ENCODE results near the gene FJX1. TPM values are rescaled to one million over a fixed set of nuclear protein-coding genes. Genes with fewer than 3 reads are reported as not detected.

The FJX1 gene
- total and polyA plus RNA-seq, 2 experiments from 2014 or later = 9.4 to 16.1 TPM

DNA sequence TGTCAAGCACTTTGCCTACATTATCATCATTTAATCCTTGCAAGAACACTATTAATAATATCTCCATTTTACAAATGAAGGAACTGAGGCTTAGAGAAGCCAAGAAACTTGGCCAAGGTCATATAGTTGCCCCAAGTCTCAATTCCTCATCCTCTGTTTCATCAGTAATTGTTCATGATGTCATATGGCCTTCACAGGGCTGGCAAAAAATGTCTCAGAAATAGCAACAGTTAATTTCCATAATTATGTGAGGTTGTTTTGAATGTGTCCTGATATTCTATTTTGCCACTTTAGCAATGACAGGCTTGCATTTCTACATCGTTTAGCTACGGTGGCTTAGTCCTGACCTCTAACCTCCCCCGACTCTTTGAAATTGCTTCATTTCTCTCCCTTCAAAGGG lies 23.7 kb downstream of the FJX1 start (continued):
- TF ChIP-seq, protein P1, sequence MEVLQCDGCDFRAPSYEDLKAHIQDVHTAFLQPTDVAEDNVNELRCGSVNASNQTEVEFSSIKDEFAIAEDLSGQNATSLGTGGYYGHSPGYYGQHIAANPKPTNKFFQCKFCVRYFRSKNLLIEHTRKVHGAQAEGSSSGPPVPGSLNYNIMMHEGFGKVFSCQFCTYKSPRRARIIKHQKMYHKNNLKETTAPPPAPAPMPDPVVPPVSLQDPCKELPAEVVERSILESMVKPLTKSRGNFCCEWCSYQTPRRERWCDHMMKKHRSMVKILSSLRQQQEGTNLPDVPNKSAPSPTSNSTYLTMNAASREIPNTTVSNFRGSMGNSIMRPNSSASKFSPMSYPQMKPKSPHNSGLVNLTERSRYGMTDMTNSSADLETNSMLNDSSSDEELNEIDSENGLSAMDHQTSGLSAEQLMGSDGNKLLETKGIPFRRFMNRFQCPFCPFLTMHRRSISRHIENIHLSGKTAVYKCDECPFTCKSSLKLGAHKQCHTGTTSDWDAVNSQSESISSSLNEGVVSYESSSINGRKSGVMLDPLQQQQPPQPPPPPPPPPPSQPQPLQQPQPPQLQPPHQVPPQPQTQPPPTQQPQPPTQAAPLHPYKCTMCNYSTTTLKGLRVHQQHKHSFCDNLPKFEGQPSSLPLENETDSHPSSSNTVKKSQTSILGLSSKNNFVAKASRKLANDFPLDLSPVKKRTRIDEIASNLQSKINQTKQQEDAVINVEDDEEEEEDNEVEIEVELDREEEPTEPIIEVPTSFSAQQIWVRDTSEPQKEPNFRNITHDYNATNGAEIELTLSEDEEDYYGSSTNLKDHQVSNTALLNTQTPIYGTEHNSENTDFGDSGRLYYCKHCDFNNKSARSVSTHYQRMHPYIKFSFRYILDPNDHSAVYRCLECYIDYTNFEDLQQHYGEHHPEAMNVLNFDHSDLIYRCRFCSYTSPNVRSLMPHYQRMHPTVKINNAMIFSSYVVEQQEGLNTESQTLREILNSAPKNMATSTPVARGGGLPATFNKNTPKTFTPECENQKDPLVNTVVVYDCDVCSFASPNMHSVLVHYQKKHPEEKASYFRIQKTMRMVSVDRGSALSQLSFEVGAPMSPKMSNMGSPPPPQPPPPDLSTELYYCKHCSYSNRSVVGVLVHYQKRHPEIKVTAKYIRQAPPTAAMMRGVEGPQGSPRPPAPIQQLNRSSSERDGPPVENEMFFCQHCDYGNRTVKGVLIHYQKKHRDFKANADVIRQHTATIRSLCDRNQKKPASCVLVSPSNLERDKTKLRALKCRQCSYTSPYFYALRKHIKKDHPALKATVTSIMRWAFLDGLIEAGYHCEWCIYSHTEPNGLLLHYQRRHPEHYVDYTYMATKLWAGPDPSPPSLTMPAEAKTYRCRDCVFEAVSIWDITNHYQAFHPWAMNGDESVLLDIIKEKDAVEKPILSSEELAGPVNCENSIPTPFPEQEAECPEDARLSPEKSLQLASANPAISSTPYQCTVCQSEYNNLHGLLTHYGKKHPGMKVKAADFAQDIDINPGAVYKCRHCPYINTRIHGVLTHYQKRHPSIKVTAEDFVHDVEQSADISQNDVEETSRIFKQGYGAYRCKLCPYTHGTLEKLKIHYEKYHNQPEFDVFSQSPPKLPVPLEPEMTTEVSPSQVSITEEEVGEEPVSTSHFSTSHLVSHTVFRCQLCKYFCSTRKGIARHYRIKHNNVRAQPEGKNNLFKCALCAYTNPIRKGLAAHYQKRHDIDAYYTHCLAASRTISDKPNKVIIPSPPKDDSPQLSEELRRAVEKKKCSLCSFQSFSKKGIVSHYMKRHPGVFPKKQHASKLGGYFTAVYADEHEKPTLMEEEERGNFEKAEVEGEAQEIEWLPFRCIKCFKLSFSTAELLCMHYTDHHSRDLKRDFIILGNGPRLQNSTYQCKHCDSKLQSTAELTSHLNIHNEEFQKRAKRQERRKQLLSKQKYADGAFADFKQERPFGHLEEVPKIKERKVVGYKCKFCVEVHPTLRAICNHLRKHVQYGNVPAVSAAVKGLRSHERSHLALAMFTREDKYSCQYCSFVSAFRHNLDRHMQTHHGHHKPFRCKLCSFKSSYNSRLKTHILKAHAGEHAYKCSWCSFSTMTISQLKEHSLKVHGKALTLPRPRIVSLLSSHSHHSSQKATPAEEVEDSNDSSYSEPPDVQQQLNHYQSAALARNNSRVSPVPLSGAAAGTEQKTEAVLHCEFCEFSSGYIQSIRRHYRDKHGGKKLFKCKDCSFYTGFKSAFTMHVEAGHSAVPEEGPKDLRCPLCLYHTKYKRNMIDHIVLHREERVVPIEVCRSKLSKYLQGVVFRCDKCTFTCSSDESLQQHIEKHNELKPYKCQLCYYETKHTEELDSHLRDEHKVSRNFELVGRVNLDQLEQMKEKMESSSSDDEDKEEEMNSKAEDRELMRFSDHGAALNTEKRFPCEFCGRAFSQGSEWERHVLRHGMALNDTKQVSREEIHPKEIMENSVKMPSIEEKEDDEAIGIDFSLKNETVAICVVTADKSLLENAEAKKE (CRISPR knock-in tag; IDR thresholded peaks at IDR 0.05) = no peak
- TF ChIP-seq, protein P2, sequence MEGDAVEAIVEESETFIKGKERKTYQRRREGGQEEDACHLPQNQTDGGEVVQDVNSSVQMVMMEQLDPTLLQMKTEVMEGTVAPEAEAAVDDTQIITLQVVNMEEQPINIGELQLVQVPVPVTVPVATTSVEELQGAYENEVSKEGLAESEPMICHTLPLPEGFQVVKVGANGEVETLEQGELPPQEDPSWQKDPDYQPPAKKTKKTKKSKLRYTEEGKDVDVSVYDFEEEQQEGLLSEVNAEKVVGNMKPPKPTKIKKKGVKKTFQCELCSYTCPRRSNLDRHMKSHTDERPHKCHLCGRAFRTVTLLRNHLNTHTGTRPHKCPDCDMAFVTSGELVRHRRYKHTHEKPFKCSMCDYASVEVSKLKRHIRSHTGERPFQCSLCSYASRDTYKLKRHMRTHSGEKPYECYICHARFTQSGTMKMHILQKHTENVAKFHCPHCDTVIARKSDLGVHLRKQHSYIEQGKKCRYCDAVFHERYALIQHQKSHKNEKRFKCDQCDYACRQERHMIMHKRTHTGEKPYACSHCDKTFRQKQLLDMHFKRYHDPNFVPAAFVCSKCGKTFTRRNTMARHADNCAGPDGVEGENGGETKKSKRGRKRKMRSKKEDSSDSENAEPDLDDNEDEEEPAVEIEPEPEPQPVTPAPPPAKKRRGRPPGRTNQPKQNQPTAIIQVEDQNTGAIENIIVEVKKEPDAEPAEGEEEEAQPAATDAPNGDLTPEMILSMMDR (conservative IDR thresholded peaks at IDR 0.05; ENCODE audit: low read depth in 2 of 2) = no peak
- TF ChIP-seq JUNB (IDR thresholded peaks at IDR 0.05; ENCODE audit: unreplicated experiment) = no peak

DNA sequence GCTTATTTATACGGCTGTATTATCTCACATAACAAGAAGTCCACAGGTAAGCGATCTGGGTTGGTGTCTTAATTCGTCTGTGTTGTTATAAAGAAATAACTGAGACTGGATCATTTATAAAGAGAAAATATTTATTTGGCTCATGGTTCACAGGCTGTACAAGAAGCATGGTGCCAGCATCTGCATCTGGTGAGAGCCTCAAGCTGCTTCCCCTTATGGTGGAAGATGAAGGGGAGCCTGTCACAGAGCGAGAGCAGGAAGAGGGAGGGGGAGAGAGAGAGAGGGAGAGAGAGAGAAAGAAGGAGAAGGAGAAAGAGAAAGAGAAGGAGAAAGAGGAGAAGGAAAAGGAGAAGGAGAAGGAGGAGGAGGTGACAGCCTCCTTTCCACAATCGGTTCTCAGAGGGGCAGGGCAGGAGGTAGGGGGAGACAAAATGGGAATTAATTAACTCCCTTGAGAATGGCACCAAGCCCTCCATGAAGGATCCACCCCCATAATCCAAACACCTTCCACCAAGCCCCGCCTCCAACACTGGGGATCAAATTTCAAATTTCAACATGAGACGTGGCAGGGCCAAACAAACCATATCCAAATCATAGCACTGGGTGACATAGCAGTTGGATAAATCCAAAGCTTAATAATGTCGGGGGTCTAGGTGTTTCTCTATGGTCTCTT lies 29.3 kb downstream of the FJX1 start:
- peaks cover 8% of the 10 kb centered on the region for H3K9me2 ChIP-seq (ENCODE audit: insufficient read depth)
- no peak overlapping the region for H3K4me3 ChIP-seq
- DNase-seq (ENCODE audit: low spot score) = no peak
- Mint-ChIP-seq H3K27ac (no peak overlapping the region), H3K4me1 (peaks cover 6% of the 10 kb centered on the region; the same call in 2 of the 3 replicates), H3K4me3 (no peak overlapping the region), H3K27me3 (ENCODE audit: insufficient read depth, low read depth, poor library complexity) (peaks cover 3% of the 10 kb centered on the region), H3K36me3 (ENCODE audit: low read depth) (no peaks in the 10 kb centered on the region), H3K9me3 (no peaks in the 10 kb centered on the region)
- no peaks in the 10 kb centered on the region for H3K4me1 ChIP-seq (ENCODE audit: insufficient read depth)
- no peaks in the 10 kb centered on the region for H3K36me3 ChIP-seq (ENCODE audit: insufficient read depth)
- H3K27me3 ChIP-seq (ENCODE audit: insufficient read depth) = peaks cover 6% of the 10 kb centered on the region; the same call in 1 of the 2 replicates
- H3K79me2 ChIP-seq (replicated peaks; ENCODE audit: insufficient read depth) = no peaks in the 10 kb centered on the region
- H3K4me2 ChIP-seq = 0 out of 2 replicates have a peak overlapping the region, but pooled peaks have one; percentile 10
- H3F3A ChIP-seq (replicated peaks; ENCODE audit: low read depth) = no peaks in the 10 kb centered on the region
- peak overlapping the region; percentile 47; the same call in 1 of the 2 replicates for H2AFZ ChIP-seq
- no peaks in the 10 kb centered on the region for H4K20me1 ChIP-seq (replicated peaks; ENCODE audit: insufficient read depth)
- H3K27ac ChIP-seq (ENCODE audit: low read depth) = no peak overlapping the region
- ATAC-seq = no peak
- TF ChIP-seq ZNF331 (CRISPR knock-in tag; IDR thresholded peaks at IDR 0.05; ENCODE audit: low read depth) (no peak), NANOG (IDR thresholded peaks at IDR 0.05; ENCODE audit: borderline replicate concordance) (no peak), EZH2phosphoT487 (IDR thresholded peaks at IDR 0.05; ENCODE audit: unreplicated experiment) (no peak), CREB1 (CRISPR knock-in tag; IDR thresholded peaks at IDR 0.05; ENCODE audit: low read depth) (no peak)
- TF ChIP-seq, protein P1 (CRISPR knock-in tag; IDR thresholded peaks at IDR 0.05) = no peak

Measured in GM23338 (cell line).